Raji (cell line): Measurements from ENCODE around the gene OR4B1.

Experiments used
- POLR2A ChIP-seq: IDR thresholded peaks from 2 replicates; pipeline ENCODE4 v1.6.1; 2011; ENCODE audit warnings: low read depth, low read length, control low read depth; ENCODE audit not compliant: insufficient read depth

OR4B1 gene

GRCh38 chr11:48216510-48216909 lies at the start of gene OR4B1:
TSS of gene OR4B1 (plus strand) at chr11:48216810. CDS start at chr11:48216810, 0 bp downstream.
- no peak for TF ChIP-seq POLR2A

GRCh38 chr11:48167380-48167779 lies 49.2 kb upstream of the OR4B1 start:
- no peak for TF ChIP-seq POLR2A

- TF ChIP-seq POLR2A, result no peak
Measured at GRCh38 chr11:48168815-48169214, 47.8 kb upstream of the OR4B1 start.

GRCh38 chr11:48169259-48169658 lies 47.4 kb upstream of the OR4B1 start:
- no peak for TF ChIP-seq POLR2A

GRCh38 chr11:48169717-48170116 lies 46.9 kb upstream of the OR4B1 start:
- no peak for TF ChIP-seq POLR2A

- no peak for TF ChIP-seq POLR2A
Measured at GRCh38 chr11:48170241-48171233, 46.1 kb upstream of the OR4B1 start.

GRCh38 chr11:48172818-48173609 lies 43.6 kb upstream of the OR4B1 start:
- no peak for TF ChIP-seq POLR2A

GRCh38 chr11:48177661-48178060 lies 38.9 kb upstream of the OR4B1 start:
- TF ChIP-seq POLR2A, result no peak

GRCh38 chr11:48180627-48181026 lies 36.0 kb upstream of the OR4B1 start:
- TF ChIP-seq POLR2A, result no peak

- TF ChIP-seq POLR2A, result no peak
Measured at GRCh38 chr11:48182860-48183526, 33.6 kb upstream of the OR4B1 start.

GRCh38 chr11:48184452-48184851 lies 32.2 kb upstream of the OR4B1 start:
- TF ChIP-seq POLR2A, result no peak

- TF ChIP-seq POLR2A, result no peak
Measured at GRCh38 chr11:48193876-48194275, 22.7 kb upstream of the OR4B1 start.

GRCh38 chr11:48207881-48208280 lies 8.7 kb upstream of the OR4B1 start:
- no peak for TF ChIP-seq POLR2A

- TF ChIP-seq POLR2A, result no peak
Measured at GRCh38 chr11:48210052-48210451, 6.6 kb upstream of the OR4B1 start.

GRCh38 chr11:48228761-48229160 lies 12.2 kb downstream of the OR4B1 start:
- no peak for TF ChIP-seq POLR2A
